Inferior parietal cortex (tissue), 1 donor: ENCODE data around the gene TRMT10B.

Experiments used
- DNase-seq: peaks from one replicate; pipeline ENCODE4 v3.0.0-alpha.2; 2016; ENCODE audit errors: extremely low spot score

Gene TRMT10B, protein sequence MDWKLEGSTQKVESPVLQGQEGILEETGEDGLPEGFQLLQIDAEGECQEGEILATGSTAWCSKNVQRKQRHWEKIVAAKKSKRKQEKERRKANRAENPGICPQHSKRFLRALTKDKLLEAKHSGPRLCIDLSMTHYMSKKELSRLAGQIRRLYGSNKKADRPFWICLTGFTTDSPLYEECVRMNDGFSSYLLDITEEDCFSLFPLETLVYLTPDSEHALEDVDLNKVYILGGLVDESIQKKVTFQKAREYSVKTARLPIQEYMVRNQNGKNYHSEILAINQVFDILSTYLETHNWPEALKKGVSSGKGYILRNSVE

DNA sequence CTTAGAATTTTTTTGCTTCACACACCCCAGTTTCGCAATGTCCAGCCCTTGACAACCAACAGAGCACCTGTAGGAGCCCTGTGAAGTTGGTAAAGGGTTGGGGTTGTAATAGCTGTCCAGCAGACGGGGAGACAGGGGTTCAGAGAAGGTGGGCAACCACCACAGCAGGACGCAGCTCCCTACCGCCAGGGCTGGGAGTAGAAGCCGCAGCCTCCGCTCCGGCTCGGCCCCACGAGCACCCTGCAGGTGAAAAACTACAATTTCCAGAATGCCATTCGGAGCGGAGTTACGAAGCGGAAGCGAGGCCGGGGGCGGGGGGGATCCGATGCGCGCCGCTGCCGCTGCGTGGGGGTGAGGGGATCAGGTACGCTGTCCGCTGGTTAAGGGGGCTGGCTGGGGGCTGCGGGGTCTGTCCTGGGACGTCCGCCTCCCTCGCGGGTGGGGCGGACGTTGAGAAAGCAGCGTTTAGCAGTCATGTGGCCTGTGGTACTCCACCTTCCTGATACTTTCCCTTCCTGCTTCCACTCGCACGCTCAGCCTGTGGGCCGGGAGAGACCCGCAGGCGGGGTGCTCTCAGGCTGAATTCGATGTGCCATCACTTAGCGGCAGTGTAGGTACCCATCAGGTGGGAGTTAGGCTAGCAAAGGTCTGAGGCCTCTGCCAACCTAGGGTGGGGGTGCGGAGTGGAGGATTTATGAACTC, at the start of gene TRMT10B:
TRMT10B (plus strand) TSS at position 317 of the 702 bp plus-strand sequence. CDS start 8,127 bp downstream, outside the sequence.
- peak; percentile 54 for DNase-seq

DNA sequence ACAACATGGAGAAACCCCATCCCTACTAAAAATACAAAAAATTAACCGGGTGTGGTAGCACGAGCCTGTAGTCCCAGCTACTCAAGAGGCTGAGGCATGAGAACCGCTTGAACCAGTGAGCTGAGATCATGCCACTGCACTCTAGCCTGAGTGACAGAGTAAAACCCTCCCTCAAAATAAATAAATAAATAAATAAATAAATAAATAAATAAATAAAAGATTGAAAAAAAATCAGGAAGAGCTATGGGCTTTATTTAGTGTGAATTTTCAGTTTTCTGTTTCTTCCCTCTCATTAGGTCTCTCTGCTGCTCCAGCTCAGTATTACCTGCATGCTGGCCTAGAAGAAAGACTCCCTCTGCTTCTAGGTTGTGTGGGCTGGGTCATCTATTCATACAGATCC, 47.8 kb upstream of the TRMT10B start:
- DNase-seq: no peak

DNA sequence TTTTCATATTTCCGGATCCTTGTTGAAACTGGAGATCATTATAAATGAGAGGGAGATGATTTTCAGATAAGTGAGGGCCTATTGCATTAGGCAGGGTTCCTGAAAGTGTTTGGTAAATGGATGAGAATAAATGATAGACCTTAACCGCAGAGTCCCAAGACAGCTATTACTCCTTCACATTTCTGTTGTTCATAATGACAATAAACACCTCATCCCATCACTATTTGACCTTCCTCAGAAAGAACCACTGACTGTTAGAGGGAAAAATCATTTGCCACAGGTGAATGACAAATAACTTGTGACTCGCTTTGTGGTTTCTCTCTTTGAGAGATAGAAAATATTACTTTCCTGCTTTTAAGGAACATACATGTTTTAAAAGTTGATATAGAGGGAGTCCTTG, 47.3 kb upstream of the TRMT10B start:
- no peak for DNase-seq

DNA sequence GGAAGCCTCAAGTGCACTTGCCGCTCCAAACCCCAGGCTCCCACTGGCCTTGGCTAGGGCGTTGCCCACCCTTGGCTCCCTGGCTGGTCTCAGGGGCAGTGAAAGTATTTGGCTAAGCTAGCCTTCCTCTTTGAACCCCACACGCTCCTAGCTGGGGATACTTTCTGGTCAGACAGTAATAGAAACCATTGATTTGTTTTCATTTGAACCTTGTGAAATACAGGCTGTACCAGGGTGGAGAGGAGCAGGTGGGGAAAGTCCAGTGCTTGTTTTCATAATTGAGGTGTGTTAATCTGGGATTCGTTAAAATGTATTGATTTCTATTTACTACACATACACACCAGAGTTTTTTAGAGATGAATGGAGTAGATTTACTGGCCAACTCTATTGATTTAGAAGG, 45.9 kb upstream of the TRMT10B start:
- DNase-seq: no peak

DNA sequence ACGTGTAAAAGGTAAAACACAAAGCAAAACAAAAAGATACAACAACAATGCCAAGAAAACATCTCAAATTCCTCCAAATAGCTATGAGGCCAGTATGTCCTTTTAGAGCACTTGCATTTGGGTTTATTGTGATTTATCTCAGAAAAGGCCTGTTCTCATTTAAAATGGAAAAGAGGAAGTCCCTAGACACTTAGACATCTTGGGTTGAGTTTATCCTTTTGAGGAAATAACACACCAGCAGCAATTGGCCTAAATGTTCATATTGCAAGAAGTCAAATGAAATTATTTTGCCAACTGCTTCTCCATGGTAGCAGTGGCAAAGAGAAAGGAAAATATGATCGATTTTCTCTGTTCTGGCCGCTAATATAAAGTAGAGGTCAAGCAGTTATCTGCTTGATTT, 43.6 kb upstream of the TRMT10B start:
- DNase-seq: no peak

DNA sequence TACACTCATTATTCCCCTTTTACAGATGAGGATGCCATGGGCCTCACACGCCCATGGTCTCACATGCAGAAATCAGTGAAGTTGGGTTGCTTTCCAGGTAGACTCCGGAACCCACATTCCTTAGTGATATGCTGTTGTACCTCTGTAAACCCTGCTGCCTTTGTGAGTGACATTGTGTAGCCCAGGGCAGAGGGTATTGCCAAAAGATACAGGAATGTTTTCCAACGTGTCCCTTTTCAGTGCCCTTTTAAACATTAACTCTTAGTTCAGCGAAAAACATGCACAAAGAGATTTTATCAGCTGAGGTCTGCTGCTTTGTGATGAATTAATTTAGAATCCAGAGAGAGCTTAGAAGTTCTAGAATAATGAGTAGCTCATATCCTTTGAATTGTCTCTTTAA, 38.3 kb upstream of the TRMT10B start:
- DNase-seq: no peak

DNA sequence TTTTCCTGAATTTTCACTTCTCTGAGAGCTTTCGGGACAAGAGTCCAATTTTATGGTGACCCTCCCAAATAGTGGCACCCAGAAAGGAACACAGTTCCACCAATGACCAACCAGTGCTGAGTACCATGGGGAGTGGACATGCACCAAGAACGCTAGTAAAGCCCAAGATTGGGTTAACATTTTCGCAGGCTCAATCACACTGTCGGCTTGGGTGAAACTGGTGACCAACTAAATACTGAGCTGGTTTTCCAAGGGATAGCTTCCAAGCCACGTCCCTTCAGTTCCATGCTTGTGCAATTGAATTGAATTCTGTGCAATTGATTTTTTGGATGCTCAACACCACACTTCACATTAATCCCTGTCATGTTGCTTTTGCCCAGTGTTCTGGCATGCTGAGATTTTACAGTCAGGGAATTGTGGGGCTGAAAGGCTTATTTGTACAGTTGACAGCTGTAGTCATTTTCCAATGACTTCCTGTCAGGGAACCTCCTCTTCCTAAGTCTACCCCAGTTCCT, 37.6 kb upstream of the TRMT10B start:
- no peak for DNase-seq

DNA sequence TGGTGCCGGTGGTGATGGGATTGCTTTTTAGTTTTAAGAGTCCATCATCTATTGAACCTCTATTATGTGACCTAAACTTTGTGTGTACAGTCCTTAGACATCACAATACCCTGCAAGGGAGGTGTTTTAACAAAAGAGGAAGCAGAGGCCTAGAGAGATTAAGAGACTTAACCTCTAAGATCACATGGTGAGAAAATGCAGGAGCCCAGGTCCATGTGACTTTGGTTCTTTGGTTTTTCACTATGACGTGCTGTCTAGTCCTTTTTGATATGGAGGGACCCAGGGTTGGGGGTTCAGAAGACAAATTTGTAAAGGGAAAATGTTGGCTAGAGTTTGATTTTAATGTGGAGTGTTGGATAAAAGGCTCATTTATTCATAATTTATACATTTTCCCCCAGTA, 34.1 kb upstream of the TRMT10B start:
- DNase-seq: no peak

DNA sequence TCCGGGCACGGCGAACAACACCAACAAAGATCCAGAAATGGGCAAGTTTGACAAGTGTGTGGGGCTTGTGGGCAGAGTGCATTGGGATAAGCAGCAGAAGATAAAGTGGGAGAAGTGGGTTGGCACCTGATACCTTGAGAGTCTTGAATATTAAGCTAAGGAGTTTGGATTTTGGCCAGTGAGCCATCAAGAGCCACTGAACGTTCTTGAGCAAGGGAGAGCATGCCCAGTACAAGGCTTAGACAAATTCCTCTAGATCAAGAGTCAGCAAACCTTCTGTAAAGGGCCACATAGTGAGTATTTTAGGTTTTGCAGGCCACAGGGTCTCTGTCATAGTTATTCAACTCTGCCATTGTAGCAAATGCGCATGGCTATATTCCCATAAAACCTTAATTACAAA, 26.6 kb upstream of the TRMT10B start:
- DNase-seq: no peak

DNA sequence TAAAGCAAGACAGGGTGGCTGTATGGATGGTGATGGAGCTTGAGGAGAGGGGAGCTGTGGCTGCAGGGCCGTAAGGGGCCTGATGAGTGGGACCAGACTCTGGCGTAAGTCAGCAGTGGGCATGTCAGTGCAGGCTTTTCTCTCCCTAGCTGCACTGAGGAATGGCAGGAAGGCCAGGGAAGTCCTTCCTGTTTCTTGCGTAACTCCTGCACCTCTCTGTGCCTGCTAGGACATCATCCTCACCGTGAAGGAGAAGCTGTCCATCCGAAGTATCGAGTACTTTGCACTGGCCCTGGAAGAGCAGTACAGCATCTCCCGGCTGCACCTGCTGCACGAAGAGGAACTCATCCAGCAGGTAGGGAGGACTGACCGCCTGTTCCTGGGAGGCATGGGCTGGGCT, 24.1 kb upstream of the TRMT10B start:
- DNase-seq: no peak

DNA sequence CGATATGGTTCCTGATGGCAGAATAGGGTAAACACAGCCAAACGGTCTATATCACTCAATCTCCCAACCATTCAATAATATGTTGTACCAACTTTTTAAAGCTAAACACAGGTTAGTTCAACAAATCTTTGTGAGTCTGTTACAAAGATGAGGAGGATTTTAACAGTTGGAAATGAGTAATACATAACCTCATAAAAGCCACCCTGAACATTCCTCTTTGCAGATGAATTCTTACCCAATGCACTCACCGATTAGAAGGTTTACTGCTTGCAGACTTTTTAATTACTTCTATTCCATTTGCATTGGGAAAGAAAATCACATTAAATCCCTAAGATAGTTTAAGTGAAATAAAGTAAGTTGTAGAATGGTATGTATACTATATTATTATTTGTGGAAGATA, 23.3 kb upstream of the TRMT10B start:
- no peak for DNase-seq

DNA sequence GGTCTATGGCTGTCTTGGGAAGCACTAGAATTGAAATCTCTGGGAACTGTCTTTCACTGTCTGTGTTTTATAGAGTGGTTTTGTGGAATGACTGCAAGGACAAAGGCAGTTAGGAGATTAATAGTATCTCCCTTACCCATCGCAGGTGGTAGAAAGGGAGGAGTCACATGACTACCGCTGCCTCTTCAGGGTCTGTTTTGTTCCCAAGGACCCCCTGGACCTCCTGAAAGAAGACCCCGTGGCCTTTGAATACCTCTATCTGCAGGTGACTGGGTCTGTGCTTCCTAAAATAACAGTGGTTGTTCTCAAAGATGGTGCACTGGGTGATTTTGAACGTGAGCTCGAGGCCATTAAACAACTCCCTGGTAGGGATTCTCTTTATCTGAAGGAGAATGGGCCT, 22.8 kb upstream of the TRMT10B start:
- no peak for DNase-seq

DNA sequence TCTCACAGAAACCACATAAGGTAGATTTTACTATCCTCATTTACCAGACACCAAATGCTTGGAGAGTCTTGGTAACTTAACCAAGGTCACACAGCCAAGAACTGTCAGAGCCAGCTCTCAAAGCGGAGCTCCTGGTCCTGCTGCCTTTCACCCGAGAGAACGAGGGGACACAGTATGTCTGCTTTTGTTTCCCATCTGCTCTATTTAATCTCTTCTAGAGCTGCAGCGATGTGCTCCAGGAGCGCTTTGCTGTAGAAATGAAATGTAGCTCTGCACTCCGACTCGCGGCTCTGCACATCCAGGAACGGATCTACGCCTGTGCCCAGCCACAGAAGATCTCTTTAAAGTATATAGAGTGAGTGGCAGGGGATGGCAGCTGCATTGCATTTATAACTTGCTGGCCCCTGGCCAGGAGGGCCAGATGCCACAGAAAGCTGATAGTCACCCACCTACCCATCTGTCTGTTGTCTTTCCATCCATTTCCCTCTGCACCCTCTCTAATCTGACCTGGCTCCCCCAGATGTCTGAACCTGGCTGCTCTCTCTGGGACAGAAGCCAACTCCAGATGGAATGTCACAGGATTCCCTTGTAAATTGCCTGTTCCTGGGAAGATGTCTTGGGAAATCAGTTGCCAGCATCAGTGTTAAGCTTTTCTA, 21.4 kb upstream of the TRMT10B start:
- DNase-seq: peak; percentile 9

DNA sequence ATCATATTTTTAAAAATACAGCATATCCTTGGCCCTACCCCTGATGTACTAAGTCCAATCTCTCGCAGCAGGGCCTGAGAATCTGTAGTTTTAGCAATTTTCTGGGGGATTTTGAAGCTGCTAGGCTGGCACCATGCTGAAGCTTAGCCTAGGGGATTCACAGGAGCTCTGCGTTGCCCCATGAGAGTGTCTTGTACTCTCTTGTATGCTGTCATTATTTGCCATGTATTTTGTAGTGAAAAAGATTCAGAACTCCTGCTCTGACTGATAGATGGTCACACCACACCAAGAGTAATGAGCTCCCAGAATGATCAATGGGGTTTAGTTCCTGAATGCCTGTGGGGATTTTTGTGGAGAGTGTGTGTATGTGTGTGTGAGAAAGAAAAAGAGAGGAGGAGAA, 20.7 kb upstream of the TRMT10B start:
- DNase-seq: no peak

DNA sequence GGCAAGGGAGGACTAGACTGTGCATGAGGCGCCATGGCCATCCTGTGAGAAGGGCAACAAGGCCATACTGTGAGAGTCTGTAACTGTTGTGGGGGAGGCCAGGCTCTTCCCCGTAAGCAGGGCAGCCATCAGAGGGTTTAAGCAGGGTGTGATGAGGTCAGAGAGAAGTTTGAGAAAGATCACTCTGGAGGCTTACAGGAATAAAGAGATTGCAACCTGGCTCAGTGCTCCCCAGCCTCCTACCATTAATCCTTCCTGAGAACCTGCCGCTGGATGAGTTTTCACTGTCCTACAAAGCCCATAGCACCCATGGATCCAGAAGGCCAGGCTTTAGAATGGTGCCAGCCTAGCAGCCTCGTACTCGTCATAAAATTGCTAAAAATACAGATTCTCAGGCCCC, 14.4 kb upstream of the TRMT10B start:
- no peak for DNase-seq

DNA sequence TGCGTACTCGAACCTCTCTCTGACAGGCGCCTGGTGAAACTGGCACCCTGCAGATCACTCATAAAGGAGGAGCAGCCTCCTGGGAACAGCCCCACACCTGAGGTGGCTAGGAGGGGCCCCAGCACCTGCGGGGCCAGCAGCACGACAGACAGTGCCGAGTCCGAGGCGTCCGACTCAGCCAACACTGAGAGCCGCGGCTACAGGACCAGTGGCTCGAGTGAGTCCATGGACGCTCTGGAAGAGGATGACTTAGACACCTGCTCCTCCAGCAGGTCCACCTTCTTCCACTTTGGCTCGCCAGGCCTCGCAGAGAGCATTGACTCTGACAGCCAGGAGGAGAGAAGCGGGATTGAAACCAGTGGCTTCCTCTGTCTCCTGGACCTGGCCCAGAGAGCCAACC, 13.5 kb upstream of the TRMT10B start:
- DNase-seq: no peak

DNA sequence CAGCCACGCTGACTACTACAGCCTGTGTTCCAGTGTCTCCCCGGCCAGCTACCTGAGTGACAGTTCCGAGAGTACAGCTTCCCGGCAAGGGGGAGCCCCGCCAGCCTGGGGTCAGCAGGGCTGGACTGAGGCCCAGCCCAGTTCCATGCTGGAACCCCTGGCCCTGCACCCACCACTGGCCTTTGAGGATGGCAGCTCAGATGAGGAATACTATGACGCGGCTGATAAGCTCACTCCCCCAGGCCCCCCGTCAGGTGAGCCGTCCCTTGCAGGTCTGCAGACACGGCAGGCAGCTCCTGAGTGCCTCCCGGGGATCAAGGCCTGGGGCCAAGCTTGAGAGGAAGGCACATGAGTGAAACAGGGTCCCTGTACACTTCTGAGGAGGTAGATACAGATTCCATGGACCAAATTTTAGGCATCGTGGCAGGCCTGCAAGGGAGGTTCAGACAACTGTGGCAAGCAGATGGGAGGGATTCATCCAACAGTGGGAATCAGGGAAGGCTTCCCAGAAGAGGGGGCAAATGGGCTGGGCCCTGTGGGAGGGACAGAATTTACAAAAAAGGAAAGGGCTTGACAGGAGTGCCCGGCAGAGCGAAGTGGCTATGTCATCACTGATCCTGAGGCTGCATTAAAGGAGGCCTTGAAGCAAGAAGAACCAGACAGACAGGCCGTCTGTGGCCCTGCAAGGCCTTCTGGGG, 12.8 kb upstream of the TRMT10B start:
- no peak for DNase-seq

DNA sequence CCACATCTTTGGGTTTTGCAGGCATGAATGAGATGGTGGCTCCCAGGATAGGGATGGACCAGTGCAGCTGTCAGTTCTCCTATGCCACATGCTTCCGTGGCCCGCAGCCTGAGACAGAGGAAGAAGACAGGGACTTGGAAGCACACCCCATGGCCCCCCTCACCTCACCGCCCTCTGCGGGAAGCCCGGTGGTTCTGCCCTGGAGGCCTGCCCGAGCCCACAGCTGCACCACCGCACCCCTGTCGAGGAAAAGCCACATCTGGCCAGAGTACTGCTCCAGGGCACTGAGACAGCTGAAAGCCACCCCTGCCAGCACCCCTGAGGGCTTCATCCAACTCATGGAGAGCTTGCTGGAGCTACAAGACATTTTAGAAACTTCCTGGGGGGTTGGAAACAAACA, 7.6 kb upstream of the TRMT10B start:
- DNase-seq: no peak

DNA sequence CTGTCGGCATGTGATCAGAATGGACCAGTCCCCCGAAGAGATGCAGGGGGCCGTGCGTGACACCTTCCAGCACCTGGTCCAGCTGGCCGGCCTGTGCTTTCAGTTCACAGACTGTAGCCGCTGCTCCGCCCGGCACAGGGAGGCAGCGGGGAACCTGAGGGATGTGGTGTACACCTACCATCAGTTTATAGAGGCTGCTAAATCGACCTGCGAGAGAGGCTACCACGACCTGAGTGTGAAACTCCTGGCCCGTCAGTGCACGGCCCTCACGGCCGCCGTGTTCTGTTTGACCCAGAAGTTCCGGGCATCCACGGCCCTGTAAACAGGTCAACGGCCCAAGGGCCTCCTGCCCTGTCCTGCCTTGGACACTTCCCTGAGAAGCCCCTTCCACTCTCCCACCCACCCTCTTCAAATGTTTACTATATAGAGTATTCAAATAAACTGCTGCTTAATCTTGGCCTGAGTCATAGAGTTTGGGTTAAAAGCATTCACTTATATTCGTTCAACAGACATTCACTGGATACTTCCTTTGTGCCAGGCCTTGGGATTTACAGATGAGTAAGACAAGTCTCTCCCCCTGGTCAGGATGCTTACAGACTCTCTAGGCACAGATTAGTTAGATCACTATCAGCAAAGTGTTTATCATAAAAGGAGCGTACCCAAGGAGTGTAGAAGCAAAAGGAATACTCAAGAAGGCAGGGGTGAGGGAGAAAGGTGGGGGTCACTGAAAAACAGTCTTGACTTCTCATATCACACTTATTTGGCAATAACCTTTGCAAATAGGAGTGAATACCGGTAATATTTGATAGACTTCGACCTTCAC, 6.9 kb upstream of the TRMT10B start:
- DNase-seq: no peak

DNA sequence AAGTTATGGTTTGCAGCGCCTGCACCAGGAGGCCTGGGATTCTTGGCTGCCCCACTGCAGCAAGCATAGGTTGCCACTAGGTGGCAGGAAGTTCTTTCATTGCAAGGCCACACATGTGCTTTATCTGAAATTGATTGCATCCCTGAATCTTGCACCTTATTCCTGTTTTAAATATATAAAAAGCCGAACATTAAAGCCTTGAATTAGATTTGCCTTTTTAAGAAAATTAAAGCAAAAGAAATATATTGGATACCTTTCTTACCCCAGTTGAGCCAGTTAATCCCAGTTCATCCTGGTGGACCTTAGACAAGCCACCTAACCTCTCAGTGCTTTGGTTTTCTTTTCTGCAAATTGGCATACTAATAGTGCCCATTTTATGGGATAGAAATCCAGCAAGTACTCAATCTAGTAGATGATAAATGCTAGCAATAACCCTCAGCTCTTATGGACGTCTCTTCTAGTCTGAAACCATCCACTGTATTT, 6.3 kb upstream of the TRMT10B start:
- DNase-seq: peak; percentile 82

DNA sequence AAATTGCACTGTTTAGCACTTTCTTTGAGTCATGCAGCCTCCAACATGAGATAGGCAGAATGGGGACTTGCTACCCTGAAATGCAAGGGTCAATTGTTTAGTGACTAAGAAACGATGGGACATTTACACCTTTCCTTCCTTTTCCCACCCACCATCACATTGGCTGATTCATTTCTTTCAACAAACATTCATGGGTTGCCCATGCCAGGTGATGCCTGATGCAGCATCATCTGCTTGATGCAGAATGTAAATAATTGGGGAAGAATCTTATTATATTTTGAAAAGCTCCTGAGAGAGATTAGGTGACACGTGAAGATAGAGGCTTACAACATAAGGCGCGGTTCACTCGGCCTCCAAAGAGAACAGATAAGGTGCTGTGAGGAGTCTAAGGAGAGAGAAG, 4.5 kb upstream of the TRMT10B start:
- no peak for DNase-seq
